SK-N-SH (cell line): ENCODE measurements around the gene MSH4. TPM values are rescaled to one million over a fixed set of nuclear protein-coding genes. Genes with fewer than 3 reads are reported as not detected.

Experiments
- CTCF ChIA-PET: fragments of 300-600, 350-600 bp; formaldehyde crosslinking; extraction: SDS; loops from one replicate; lab custom pipeline; 2021; lab: Yijun Ruan, JAX
- POLR2A ChIA-PET: fragments of 350-600 bp; sonication (Branson Sonifier 250); formaldehyde crosslinking; extraction: SDS; loops from one replicate; lab custom pipeline; 2020; ENCODE audit warnings: antibody characterized with exemption, inconsistent platforms; lab: Yijun Ruan, JAX
- DNase-seq: peaks from one replicate; pipeline ENCODE4 v3.0.0; 2012
- H2AFZ ChIP-seq: fragments of 200-600 bp; sonication (generic); 2 replicates; pipeline ENCODE4 v1.8.1; 2016; ENCODE audit warnings: antibody characterized with exemption, mild to moderate bottlenecking, low read depth
- H3F3A ChIP-seq: fragments of 200-600 bp; sonication (generic); replicated peaks from 2 replicates; pipeline ENCODE3; 2016; ENCODE audit warnings: antibody characterized with exemption, mild to moderate bottlenecking; ENCODE audit not compliant: insufficient read depth
- H3K27ac ChIP-seq, 2 experiments: fragments of 200-500 bp in 1 of 2; fragments of 200-600 bp in 1 of 2; sonication (Bioruptor generic) in 1 of 2; sonication (generic), shearing (Covaris generic) in 1 of 2; 2 replicates each; pipeline versions ENCODE4 v1.5.1 to v1.6.1; 2014 to 2016; ENCODE audit warnings: low read depth in 2 of 2, inconsistent platforms in 1 of 2, low read length in 1 of 2, mild to moderate bottlenecking in 1 of 2, mixed read lengths in 1 of 2
- H3K27me3 ChIP-seq: fragments of 200-600 bp; sonication (generic), shearing (Covaris generic); 2 replicates; pipeline ENCODE4 v1.6.1; 2016; ENCODE audit warnings: mixed run types; ENCODE audit not compliant: insufficient read depth
- H3K36me3 ChIP-seq, 2 experiments: fragments of 200-500 bp in 1 of 2; fragments of 200-600 bp in 1 of 2; sonication (Bioruptor generic) in 1 of 2; sonication (generic) in 1 of 2; replicated peaks in 1 of 2; 2 replicates each; pipeline versions ENCODE3 to v1.5.1; 2014 to 2016; ENCODE audit warnings: low read length in 1 of 2, mild to moderate bottlenecking in 1 of 2; ENCODE audit not compliant: insufficient read depth in 2 of 2, control insufficient read depth in 1 of 2
- H3K4me1 ChIP-seq, 2 experiments: fragments of 200-500 bp in 1 of 2; fragments of 200-600 bp in 1 of 2; sonication (Bioruptor generic) in 1 of 2; sonication (generic), shearing (Covaris generic) in 1 of 2; 2 replicates each; pipeline versions ENCODE4 v1.5.1 to v1.6.1; 2014 to 2016; ENCODE audit warnings: low read depth in 1 of 2, low read length in 1 of 2, mixed run types in 1 of 2; ENCODE audit not compliant: insufficient read depth in 2 of 2, control insufficient read depth in 1 of 2
- H3K4me2 ChIP-seq: fragments of 200-600 bp; sonication (generic), shearing (Covaris generic); 2 replicates; pipeline ENCODE4 v1.6.1; 2017; ENCODE audit warnings: mixed run types
- H3K4me3 ChIP-seq, 2 experiments: fragments of 200-500 bp in 1 of 2; fragments of 200-600 bp in 1 of 2; sonication (Bioruptor generic) in 1 of 2; sonication (generic), shearing (Covaris generic) in 1 of 2; 2 replicates each; pipeline versions ENCODE4 v1.5.1 to v1.8.1; 2014 to 2016; ENCODE audit warnings: low read depth in 2 of 2, inconsistent platforms in 1 of 2, low read length in 1 of 2, mild to moderate bottlenecking in 1 of 2, mixed read lengths in 1 of 2, moderate library complexity in 1 of 2
- H3K79me2 ChIP-seq: fragments of 200-600 bp; sonication (generic); 2 replicates; pipeline ENCODE4 v1.8.1; 2017; ENCODE audit warnings: mild to moderate bottlenecking; ENCODE audit not compliant: insufficient read depth
- H3K9ac ChIP-seq: fragments of 200-600 bp; sonication (generic); 2 replicates; pipeline ENCODE4 v1.6.1; 2017; ENCODE audit warnings: mixed run types
- H3K9me2 ChIP-seq: fragments of 200-600 bp; sonication (generic); 2 replicates; pipeline ENCODE4 v1.6.1; 2017; ENCODE audit warnings: mixed run types
- H3K9me3 ChIP-seq: fragments of 200-600 bp; sonication (generic); 2 replicates; pipeline ENCODE4 v1.6.1; 2017; ENCODE audit warnings: mixed run types, mild to moderate bottlenecking, moderate library complexity
- H4K20me1 ChIP-seq: fragments of 200-600 bp; sonication (generic); 2 replicates; pipeline ENCODE4 v1.6.1; 2017; ENCODE audit warnings: mild to moderate bottlenecking, mixed run types; ENCODE audit not compliant: insufficient read depth
- ELF1 ChIP-seq: IDR thresholded peaks from 2 replicates; pipeline ENCODE4 v1.4.0; 2012
- EZH2phosphoT487 ChIP-seq: fragments of 200-600 bp; sonication (generic); IDR thresholded peaks from 2 replicates; pipeline ENCODE4 v1.6.1; 2017; ENCODE audit warnings: low read depth, mixed run types, mild to moderate bottlenecking, antibody characterized with exemption, moderate library complexity, borderline replicate concordance
- FOXM1 ChIP-seq: IDR thresholded peaks from 2 replicates; pipeline ENCODE4 v1.4.0; 2012; ENCODE audit warnings: low read depth, mild to moderate bottlenecking
- JUND ChIP-seq: IDR thresholded peaks from 2 replicates; pipeline ENCODE4 v1.4.0; 2012
- MXI1 ChIP-seq: IDR thresholded peaks from 2 replicates; pipeline ENCODE4 v1.6.1; 2012; ENCODE audit warnings: mild to moderate bottlenecking, low read depth, low read length, improper control_type of control experiment
- NFIC ChIP-seq: IDR thresholded peaks from 2 replicates; pipeline ENCODE4 v1.4.0; 2012; ENCODE audit warnings: borderline replicate concordance
- PBX3 ChIP-seq: IDR thresholded peaks from 2 replicates; pipeline ENCODE4; 2012
- RAD21 ChIP-seq: IDR thresholded peaks from 2 replicates; pipeline ENCODE4 v1.6.1; 2012; ENCODE audit warnings: mild to moderate bottlenecking, low read length
- RCOR1 ChIP-seq: fragments of 150-350 bp; IDR thresholded peaks from 2 replicates; pipeline ENCODE4 v1.6.1; 2017; ENCODE audit warnings: antibody characterized with exemption, low read length
- REST ChIP-seq: IDR thresholded peaks from 2 replicates; pipeline ENCODE4 v1.6.1; 2012; ENCODE audit warnings: mild to moderate bottlenecking, low read depth, low read length, moderate library complexity
- RXRA ChIP-seq: IDR thresholded peaks from 2 replicates; pipeline ENCODE4 v1.4.0; 2012; ENCODE audit warnings: low read depth, mild to moderate bottlenecking, borderline replicate concordance
- SIN3A ChIP-seq: IDR thresholded peaks from 2 replicates; pipeline ENCODE4 v1.6.1; 2012; ENCODE audit warnings: low read depth, mild to moderate bottlenecking, low read length, moderate library complexity, borderline replicate concordance
- SMC3 ChIP-seq: IDR thresholded peaks from 2 replicates; pipeline ENCODE4 v1.6.1; 2012; ENCODE audit warnings: low read depth, low read length, improper control_type of control experiment
- TCF12 ChIP-seq: IDR thresholded peaks from 2 replicates; pipeline ENCODE4 v1.4.0; 2012
- USF2 ChIP-seq: fragments of 150-350 bp; IDR thresholded peaks from 2 replicates; pipeline ENCODE4 v1.6.1; 2017; ENCODE audit warnings: antibody characterized with exemption, low read length, low read depth, borderline replicate concordance
- YY1 ChIP-seq: IDR thresholded peaks from 2 replicates; pipeline ENCODE4 v1.4.0; 2012; ENCODE audit warnings: low read depth, mild to moderate bottlenecking
- WGBS: methylation state at CpG from one replicate; pipeline ENCODE4 v1.1.6; 2017; ENCODE audit warnings: low lambda C conversion rate; 5-methylcytosine and 5-hydroxymethylcytosine counted together
- polyA plus RNA-seq, 3 experiments: library from polyadenylated mRNA; depleted of rRNA; stranded (reverse); fragments of >200 nt; gene quantifications; 2 replicates each; pipeline ENCODE4 v1.2.3, GENCODE V29; 2012

The MSH4 gene
- polyA plus RNA-seq, 1 of the 3 experiments (the other 2 are of a cell fraction), result not detected

GRCh38 chr1:75836528-75837100 lies 39.9 kb downstream of the MSH4 start:
- H3K4me3 ChIP-seq, result no peak overlapping the region
- H3K9ac ChIP-seq, result no peak overlapping the region
- CTCF ChIA-PET, result no interaction called here
- no peak overlapping the region for H3K4me2 ChIP-seq
- no peak for TF ChIP-seq SMC3
- TF ChIP-seq MXI1, result no peak
- no peak for TF ChIP-seq REST
- TF ChIP-seq YY1, result no peak
- TF ChIP-seq PBX3, result no peak
- TF ChIP-seq SIN3A, result no peak
- TF ChIP-seq NFIC, result no peak
- no peak for TF ChIP-seq JUND
- TF ChIP-seq ELF1, result no peak
- no peak for TF ChIP-seq FOXM1
- no peak for TF ChIP-seq TCF12
- TF ChIP-seq, all 33 proteins: peak for 0
- Histone ChIP-seq H3F3A (no peaks in the 10 kb centered on the region), H3K79me2 (no peaks in the 10 kb centered on the region), H3K36me3 (no peaks in the 10 kb centered on the region), H4K20me1 (no peaks in the 10 kb centered on the region), H3K9me2 (no peaks in the 10 kb centered on the region), H3K9me3 (no peaks in the 10 kb centered on the region; the same call in 1 of the 2 replicates), H2AFZ (no peak overlapping the region), H3K4me1 (peaks cover 0 to 5% of the 10 kb centered on the region in 2 experiments; a peak in 1 of 4 replicates), H3K27ac (no peak overlapping the region), H3K27me3 (no peaks in the 10 kb centered on the region)
- POLR2A ChIA-PET, result no interaction called here
- 30% methylated on average over 2 of the region's 2 CpGs for WGBS
- no peak for DNase-seq

- H3K9me3 ChIP-seq, result no peaks in the 10 kb centered on the region; the same call in 1 of the 2 replicates
- 41% methylated on average over 2 of the region's 2 CpGs for WGBS
- no peak overlapping the region for H3K4me3 ChIP-seq
- H3F3A ChIP-seq, result no peaks in the 10 kb centered on the region
- no peak overlapping the region for H3K4me2 ChIP-seq
- H3K27ac ChIP-seq, result no peak overlapping the region
- H2AFZ ChIP-seq, result no peak overlapping the region
- H3K9ac ChIP-seq, result no peak overlapping the region
- ChIA-PET CTCF (no interaction called here), POLR2A (no interaction called here)
- no peaks in the 10 kb centered on the region for H3K36me3 ChIP-seq
- H3K9me2 ChIP-seq, result no peaks in the 10 kb centered on the region
- no peaks in the 10 kb centered on the region for H3K79me2 ChIP-seq
- no peaks in the 10 kb centered on the region for H4K20me1 ChIP-seq
- no peak for TF ChIP-seq USF2
- TF ChIP-seq RCOR1, result no peak
- no peak for TF ChIP-seq EZH2phosphoT487
- TF ChIP-seq RAD21, result no peak
- no peak for TF ChIP-seq RXRA
- TF ChIP-seq NFIC, result no peak
- TF ChIP-seq, all 33 proteins: peak for 0
- DNase-seq, result no peak
- Histone ChIP-seq H3K4me1 (peaks cover 0 to 5% of the 10 kb centered on the region in 2 experiments; a peak in 1 of 4 replicates), H3K27me3 (no peaks in the 10 kb centered on the region)
Measured at GRCh38 chr1:75838079-75838478, 41.4 kb downstream of the MSH4 start.
